Neuronal stem cell (in vitro differentiated cells): ENCODE measurements around the gene LMNA.

ENCODE experiments used
- DNase-seq: peaks from one replicate; pipeline ENCODE4 v3.0.0-alpha.2; 2013; ENCODE audit warnings: low spot score
- H2AFZ ChIP-seq: one replicate; pipeline ENCODE4 v1.6.1; 2013; ENCODE audit warnings: mild to moderate bottlenecking, low read length, inconsistent platforms
- H2AK5ac ChIP-seq: 2 replicates; pipeline ENCODE4 v1.6.1; 2013; ENCODE audit warnings: low read depth, mild to moderate bottlenecking, inconsistent platforms, low read length, moderate library complexity, mixed read lengths
- H2BK120ac ChIP-seq: 2 replicates; pipeline ENCODE4 v1.6.1; 2013; ENCODE audit warnings: low read depth, mild to moderate bottlenecking, inconsistent platforms, low read length, moderate library complexity, mixed read lengths
- H2BK12ac ChIP-seq: one replicate; pipeline ENCODE4 v1.6.1; 2013; ENCODE audit warnings: low read length, inconsistent platforms
- H2BK15ac ChIP-seq: 2 replicates; pipeline ENCODE4 v1.6.1; 2013; ENCODE audit warnings: mild to moderate bottlenecking, low read length, inconsistent platforms, mixed read lengths
- H2BK5ac ChIP-seq: one replicate; pipeline ENCODE4 v1.6.1; 2013; ENCODE audit warnings: inconsistent platforms, mild to moderate bottlenecking, low read length, moderate library complexity
- H3K14ac ChIP-seq: one replicate; pipeline ENCODE4 v1.6.1; 2013; ENCODE audit warnings: low read length, inconsistent platforms
- H3K18ac ChIP-seq: 2 replicates; pipeline ENCODE4 v1.6.1; 2013; ENCODE audit warnings: low read length, inconsistent platforms
- H3K23ac ChIP-seq: 2 replicates; pipeline ENCODE4 v1.6.1; 2013; ENCODE audit warnings: low read depth, mild to moderate bottlenecking, mixed read lengths, low read length, inconsistent platforms; ENCODE audit not compliant: poor library complexity
- H3K27ac ChIP-seq: replicated peaks from 3 replicates; pipeline ENCODE4 v1.5.1; 2013; ENCODE audit warnings: low read length, inconsistent platforms
- H3K27me3 ChIP-seq, 3 experiments: 2 replicates each; pipeline ENCODE4 v1.6.1; 2013; ENCODE audit warnings: low read length in 3 of 3, mild to moderate bottlenecking in 2 of 3, inconsistent platforms in 1 of 3, low read depth in 1 of 3, mixed read lengths in 1 of 3, moderate library complexity in 1 of 3; ENCODE audit not compliant: control insufficient read depth in 3 of 3, insufficient read depth in 3 of 3
- H3K36me3 ChIP-seq, 2 donors: replicated peaks in 1 of 2; 2 replicates each; pipeline ENCODE4 v1.6.1; 2013; ENCODE audit warnings: low read length in 2 of 2; ENCODE audit not compliant: control insufficient read depth in 2 of 2, insufficient read depth in 2 of 2
- H3K4ac ChIP-seq: 2 replicates; pipeline ENCODE4 v1.6.1; 2013; ENCODE audit warnings: inconsistent platforms, mild to moderate bottlenecking, low read length, moderate library complexity
- H3K4me1 ChIP-seq, 2 donors: 1 replicate in 1 of 2; 2 replicates in 1 of 2; pipeline ENCODE4 v1.6.1; 2013; ENCODE audit warnings: low read length in 2 of 2, low read depth in 1 of 2; ENCODE audit not compliant: control insufficient read depth in 2 of 2, insufficient read depth in 1 of 2
- H3K4me2 ChIP-seq: one replicate; pipeline ENCODE4 v1.6.1; 2013; ENCODE audit warnings: mild to moderate bottlenecking, low read length, inconsistent platforms; ENCODE audit not compliant: insufficient read depth, poor library complexity, severe bottlenecking
- H3K4me3 ChIP-seq, 2 donors: 2 replicates each; pipeline ENCODE4 v1.5.1; 2013; ENCODE audit warnings: low read length in 2 of 2, mild to moderate bottlenecking in 2 of 2, inconsistent platforms in 1 of 2, moderate library complexity in 1 of 2
- H3K79me1 ChIP-seq: one replicate; pipeline ENCODE4 v1.6.1; 2013; ENCODE audit warnings: low read depth, mild to moderate bottlenecking, inconsistent platforms, low read length, moderate library complexity
- H3K9ac ChIP-seq: one replicate; pipeline ENCODE4 v1.6.1; 2013; ENCODE audit warnings: mild to moderate bottlenecking, low read depth, low read length, inconsistent platforms; ENCODE audit not compliant: poor library complexity
- H3K9me3 ChIP-seq, 2 donors: replicated peaks in 1 of 2; 2 replicates each; pipeline versions ENCODE3 to v1.6.1; 2013; ENCODE audit warnings: low read length in 2 of 2, mild to moderate bottlenecking in 2 of 2, inconsistent platforms in 1 of 2, low read depth in 1 of 2, mixed read lengths in 1 of 2, moderate library complexity in 1 of 2; ENCODE audit not compliant: control insufficient read depth in 2 of 2, insufficient read depth in 1 of 2
- H4K8ac ChIP-seq: one replicate; pipeline ENCODE4 v1.6.1; 2013; ENCODE audit warnings: low read depth, mild to moderate bottlenecking, inconsistent platforms, low read length, moderate library complexity
- H4K91ac ChIP-seq: one replicate; pipeline ENCODE4 v1.6.1; 2013; ENCODE audit warnings: low read length, low read depth, mild to moderate bottlenecking, inconsistent platforms; ENCODE audit not compliant: poor library complexity
- WGBS, 2 donors: extraction: QIAGEN DNeasy Blood & Tissue Kit; methylation state at CpG; one replicate each; pipeline ENCODE4 v1.1.7; 2013; ENCODE audit warnings: missing lambda C conversion rate in 2 of 2, mixed read lengths in 1 of 2; ENCODE audit not compliant: insufficient read length in 2 of 2, insufficient replicate concordance in 1 of 2; ENCODE audit errors: extremely low coverage in 2 of 2; 5-methylcytosine and 5-hydroxymethylcytosine counted together

LMNA gene

DNA sequence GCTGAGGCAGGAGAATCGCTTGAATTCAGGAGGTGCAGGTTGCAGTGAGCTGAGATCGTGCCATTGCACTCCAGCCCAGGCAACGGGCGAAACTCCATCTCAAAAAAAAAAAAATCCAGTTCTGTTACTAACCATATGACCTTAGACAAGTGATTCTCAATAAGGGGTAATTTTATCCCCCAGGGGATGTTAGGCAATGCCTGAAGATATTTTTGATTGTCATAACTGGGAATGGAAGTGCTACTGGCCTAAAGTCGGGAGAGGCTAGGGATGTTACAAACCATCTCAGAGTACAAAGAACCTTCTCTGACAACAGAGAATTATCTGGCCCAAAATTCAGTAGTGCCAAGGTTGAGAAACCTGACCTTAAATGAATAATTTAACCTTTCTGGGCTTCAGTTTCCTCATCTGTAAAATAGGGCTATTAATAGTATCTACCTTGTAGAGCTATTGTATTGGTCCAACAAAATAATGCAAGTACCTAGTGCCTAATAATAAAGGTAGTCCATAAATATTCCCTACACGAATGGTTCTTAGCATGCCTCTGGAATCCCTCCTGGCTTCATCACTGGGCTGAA, 5.8 kb upstream of the LMNA start:
- peaks cover 31 to 37% of the 10 kb centered on the region in 2 donors for H3K4me1 ChIP-seq
- peaks cover 0 to 2% (median 0%) of the 10 kb centered on the region in 3 experiments for H3K27me3 ChIP-seq
- no CpG with 5 or more reads among the region's 6 CpGs for WGBS, 2 donors
- H2BK12ac ChIP-seq: no peak overlapping the region
- H3K9me3 ChIP-seq: no peaks in the 10 kb centered on the region
- no peak overlapping the region for H2BK120ac ChIP-seq
- H2BK5ac ChIP-seq: no peak overlapping the region
- H3K79me1 ChIP-seq: no peaks in the 10 kb centered on the region
- no peak overlapping the region for H2AK5ac ChIP-seq
- no peak overlapping the region for H3K18ac ChIP-seq
- H4K91ac ChIP-seq: no peak overlapping the region
- DNase-seq: no peak
- no peak overlapping the region for H3K4me3 ChIP-seq
- no peak overlapping the region for H2BK15ac ChIP-seq
- no peak overlapping the region for H3K4me2 ChIP-seq
- no peak overlapping the region for H3K14ac ChIP-seq
- H3K9ac ChIP-seq: no peak overlapping the region
- no peak overlapping the region for H3K4ac ChIP-seq
- no peak overlapping the region for H4K8ac ChIP-seq
- no peak overlapping the region for H3K23ac ChIP-seq
- H2AFZ ChIP-seq: no peak overlapping the region
- no peak overlapping the region for H3K27ac ChIP-seq
- peaks cover 3 to 48% of the 10 kb centered on the region in 2 donors for H3K36me3 ChIP-seq

DNA sequence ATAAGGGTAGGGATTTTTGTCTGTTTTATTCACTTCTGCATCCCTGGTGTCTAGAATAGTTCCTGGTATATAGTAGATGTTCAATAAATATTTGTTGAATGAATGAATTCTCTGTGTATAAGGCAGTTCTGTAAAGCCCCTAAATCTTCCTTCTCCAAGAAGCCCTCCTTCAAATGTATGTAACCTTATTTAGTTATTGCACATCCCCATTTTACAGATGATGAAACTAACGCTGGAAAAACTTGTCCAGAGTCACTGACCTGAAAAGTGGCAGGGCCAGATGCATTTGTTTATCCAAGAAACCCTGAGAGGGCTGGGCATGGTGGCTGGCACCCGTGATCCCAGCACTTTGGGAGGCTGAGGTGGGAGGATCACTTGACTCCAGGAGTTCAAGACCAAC, 4.3 kb upstream of the LMNA start:
- Histone ChIP-seq H3K36me3 (peaks cover 3 to 54% of the 10 kb centered on the region in 2 donors), H2BK12ac (no peak overlapping the region), H4K8ac (no peak overlapping the region), H4K91ac (no peak overlapping the region), H3K27me3 (peaks cover 0 to 2% (median 0%) of the 10 kb centered on the region in 3 experiments), H3K27ac (no peak overlapping the region), H3K14ac (no peak overlapping the region), H3K9me3 (no peaks in the 10 kb centered on the region), H3K4me2 (no peak overlapping the region), H3K9ac (no peak overlapping the region), H2BK120ac (no peak overlapping the region), H2AK5ac (no peak overlapping the region), H3K18ac (no peak overlapping the region), H3K4me3 (no peak overlapping the region), H3K23ac (no peak overlapping the region), H3K4ac (no peak overlapping the region), H3K79me1 (peaks cover 2% of the 10 kb centered on the region), H2BK15ac (no peak overlapping the region), H2BK5ac (no peak overlapping the region), H3K4me1 (peaks cover 28 to 33% of the 10 kb centered on the region in 2 donors), H2AFZ (no peak overlapping the region)
- DNase-seq: no peak
- no CpG with 5 or more reads among the region's 2 CpGs for WGBS, 2 donors

DNA sequence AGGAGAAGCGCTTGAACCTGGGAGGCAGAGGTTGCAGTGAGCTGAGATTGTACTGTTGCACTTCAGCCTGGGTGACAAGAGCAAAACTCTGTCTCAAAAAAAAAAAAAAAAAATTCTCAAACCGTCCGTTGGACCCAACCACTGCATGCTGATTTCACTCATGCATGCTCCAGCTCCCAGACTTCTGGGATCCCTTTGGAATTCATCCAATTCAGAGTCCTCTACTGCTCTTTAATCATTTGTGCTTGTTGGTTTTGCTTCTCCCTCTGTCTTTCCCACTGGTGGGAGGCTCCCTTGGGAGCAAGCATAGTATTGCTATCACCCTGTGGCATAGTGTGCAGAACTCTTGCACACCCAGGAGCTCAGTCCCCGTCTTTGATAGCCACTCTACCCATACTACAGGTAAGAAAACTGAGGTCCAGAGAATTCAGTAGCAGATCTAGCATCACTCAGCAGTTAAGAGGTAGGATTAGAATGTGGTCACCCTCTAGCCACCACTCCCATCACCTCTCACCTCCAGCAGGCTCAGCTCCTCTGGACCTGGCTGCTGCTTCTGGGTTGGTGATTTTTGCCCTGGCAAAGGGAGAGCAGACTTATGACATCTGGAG, 3.1 kb upstream of the LMNA start:
- Histone ChIP-seq H2BK12ac (no peak overlapping the region), H3K79me1 (peaks cover 2% of the 10 kb centered on the region), H4K91ac (no peak overlapping the region), H2BK15ac (no peak overlapping the region), H3K4me2 (no peak overlapping the region), H2BK120ac (no peak overlapping the region), H3K9ac (no peak overlapping the region), H3K18ac (no peak overlapping the region), H3K4ac (no peak overlapping the region), H2AK5ac (no peak overlapping the region), H2AFZ (no peak overlapping the region), H2BK5ac (no peak overlapping the region), H3K14ac (no peak overlapping the region), H3K36me3 (peaks cover 3 to 65% of the 10 kb centered on the region in 2 donors), H3K4me3 (no peak overlapping the region), H3K23ac (no peak overlapping the region), H3K27ac (no peak overlapping the region), H3K9me3 (no peaks in the 10 kb centered on the region), H3K4me1 (peaks cover 25 to 29% of the 10 kb centered on the region in 2 donors), H4K8ac (no peak overlapping the region), H3K27me3 (peaks cover 0 to 2% (median 0%) of the 10 kb centered on the region in 3 experiments)
- no peak for DNase-seq
- no CpG with 5 or more reads among the region's 4 CpGs for WGBS, 2 donors

DNA sequence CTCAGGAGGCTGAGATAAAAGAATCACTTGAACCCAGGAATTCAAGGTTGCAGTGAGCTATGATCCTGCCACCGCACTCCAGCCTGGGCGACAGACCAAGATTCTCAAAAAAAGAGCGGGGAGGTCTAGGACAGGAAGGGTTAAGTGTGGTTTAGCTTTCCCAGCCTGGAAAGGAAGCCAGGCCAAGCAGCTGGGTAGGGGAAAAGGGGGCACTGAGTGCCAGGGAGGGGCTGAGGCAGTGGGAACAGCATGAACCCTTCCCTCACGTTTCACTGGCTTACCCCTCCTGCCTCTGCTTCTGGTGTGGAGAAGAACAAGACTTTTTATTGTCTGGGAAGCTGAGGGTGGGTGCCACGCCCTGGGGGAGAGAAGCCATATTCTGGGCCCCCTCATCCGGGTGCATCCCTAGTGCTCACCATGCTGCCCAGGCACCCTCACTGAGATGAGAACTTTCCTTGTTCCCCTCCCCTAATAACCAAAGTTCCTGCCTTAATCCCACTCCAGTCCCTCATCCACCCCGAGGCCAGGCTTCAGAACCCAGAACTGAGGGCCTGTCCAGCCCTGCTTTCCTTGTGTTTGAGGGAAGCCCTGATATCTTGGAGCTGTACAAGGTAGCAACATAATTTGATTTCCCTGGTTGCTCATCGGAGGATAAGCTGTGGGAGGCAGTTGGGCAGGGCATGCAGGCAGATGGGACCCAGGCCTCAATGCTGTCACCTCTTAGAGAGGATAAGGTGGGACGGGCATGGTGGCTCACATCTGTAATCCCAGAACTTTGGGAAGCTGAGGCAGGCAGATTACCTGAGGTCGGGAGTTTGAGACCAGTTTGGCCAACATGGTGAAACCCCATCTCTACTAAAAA, 2.0 kb upstream of the LMNA start:
- no CpG with 5 or more reads among the region's 10 CpGs for WGBS, 2 donors
- no peak overlapping the region for H4K8ac ChIP-seq
- peak overlapping the region; percentile 16 for H3K27ac ChIP-seq

More for the DNA sequence above, 2.0 kb upstream of the LMNA start:
- Histone ChIP-seq H3K23ac (no peak overlapping the region), H3K4me1 (peaks cover 19 to 21% of the 10 kb centered on the region in 2 donors), H3K14ac (no peak overlapping the region), H2AFZ (no peak overlapping the region), H2BK120ac (no peak overlapping the region), H3K4ac (no peak overlapping the region), H3K27me3 (peaks cover 0 to 2% (median 0%) of the 10 kb centered on the region in 3 experiments), H3K18ac (no peak overlapping the region), H2BK5ac (no peak overlapping the region), H2BK12ac (no peak overlapping the region), H3K9ac (peak overlapping the region; percentile 6), H3K4me3 (no peak overlapping the region), H3K79me1 (peaks cover 2% of the 10 kb centered on the region), H2BK15ac (no peak overlapping the region), H4K91ac (no peak overlapping the region), H2AK5ac (no peak overlapping the region), H3K9me3 (no peaks in the 10 kb centered on the region), H3K4me2 (no peak overlapping the region), H3K36me3 (peaks cover 3 to 65% of the 10 kb centered on the region in 2 donors)
- DNase-seq: no peak
